Loucy (cell line): ENCODE measurements around the gene ZNF236.

Experiments
- H2AFZ ChIP-seq: fragments of 200-600 bp; sonication (generic); 2 replicates; pipeline ENCODE4 v1.6.0; 2016; ENCODE audit warnings: antibody characterized with exemption, mild to moderate bottlenecking, low read length, moderate library complexity
- H3F3A ChIP-seq: fragments of 200-600 bp; 2 replicates; pipeline ENCODE4 v1.6.0; 2016; ENCODE audit warnings: antibody characterized with exemption, low read depth, mild to moderate bottlenecking
- H3K27me3 ChIP-seq: fragments of 200-600 bp; sonication (generic); 2 replicates; pipeline ENCODE4 v1.6.1; 2014; ENCODE audit warnings: low read length, mild to moderate bottlenecking; ENCODE audit not compliant: insufficient read depth, poor library complexity, severe bottlenecking
- H3K36me3 ChIP-seq: fragments of 200-600 bp; sonication (generic); 2 replicates; pipeline ENCODE4 v1.6.1; 2016; ENCODE audit warnings: low read length; ENCODE audit not compliant: insufficient read depth
- H3K4me1 ChIP-seq: fragments of 200-600 bp; sonication (generic); 2 replicates; pipeline ENCODE4 v1.5.1; 2014; ENCODE audit warnings: low read length, mild to moderate bottlenecking; ENCODE audit not compliant: insufficient read depth, poor library complexity, severe bottlenecking
- H3K4me2 ChIP-seq: fragments of 200-600 bp; sonication (generic); 2 replicates; pipeline ENCODE4 v1.6.0; 2014; ENCODE audit warnings: antibody characterized with exemption, low read length, low read depth, mild to moderate bottlenecking; ENCODE audit not compliant: poor library complexity, severe bottlenecking
- H3K4me3 ChIP-seq: fragments of 200-600 bp; sonication (generic); 2 replicates; pipeline ENCODE4 v1.5.1; 2014; ENCODE audit warnings: low read length, mild to moderate bottlenecking, mixed read lengths; ENCODE audit not compliant: poor library complexity, severe bottlenecking
- H3K79me2 ChIP-seq: fragments of 200-600 bp; sonication (generic); 2 replicates; pipeline ENCODE4 v1.6.1; 2014; ENCODE audit warnings: low read length; ENCODE audit not compliant: insufficient read depth
- H3K9ac ChIP-seq: fragments of 200-600 bp; sonication (generic); 2 replicates; pipeline ENCODE4 v1.6.0; 2014; ENCODE audit warnings: mild to moderate bottlenecking, low read depth, low read length, moderate library complexity; ENCODE audit not compliant: poor library complexity, severe bottlenecking
- H3K9me2 ChIP-seq: fragments of 200-600 bp; sonication (generic); replicated peaks from 2 replicates; pipeline ENCODE4 v1.6.1; 2016; ENCODE audit warnings: low read depth, low read length, mixed read lengths
- H3K9me3 ChIP-seq: fragments of 200-600 bp; sonication (generic); 2 replicates; pipeline ENCODE4 v1.6.1; 2014; ENCODE audit warnings: mild to moderate bottlenecking, antibody characterized with exemption, low read length, low read depth; ENCODE audit not compliant: insufficient read depth
- H4K20me1 ChIP-seq: fragments of 200-600 bp; sonication (generic); 2 replicates; pipeline ENCODE4 v1.6.0; 2014; ENCODE audit warnings: antibody characterized with exemption, low read length, mild to moderate bottlenecking; ENCODE audit not compliant: insufficient read depth, poor library complexity, severe bottlenecking
- CTCF ChIP-seq: fragments of 200-600 bp; sonication (generic); conservative IDR thresholded peaks from 2 replicates; pipeline ENCODE4 v1.5.1; 2014; ENCODE audit warnings: mild to moderate bottlenecking, antibody characterized with exemption, low read length
- EZH2phosphoT487 ChIP-seq: fragments of 200-600 bp; IDR thresholded peaks from 2 replicates; pipeline ENCODE4 v1.6.1; 2018; ENCODE audit warnings: antibody characterized with exemption, mild to moderate bottlenecking, moderate library complexity, borderline replicate concordance

Gene ZNF236

DNA sequence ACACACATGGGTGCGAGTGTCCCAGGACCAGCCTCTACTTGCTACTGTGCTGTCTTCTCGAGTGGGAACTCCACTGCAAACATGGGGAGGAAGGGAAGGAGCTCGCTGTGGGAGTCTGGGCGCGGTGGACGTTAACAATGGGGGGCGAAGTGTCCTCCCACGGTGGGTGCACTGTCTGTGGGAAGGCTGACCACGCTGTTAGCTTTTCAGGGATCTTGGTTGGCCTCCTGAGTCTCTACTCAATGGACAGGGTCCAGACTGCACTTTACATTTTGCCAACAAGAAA is 163.5 kb downstream of the ZNF236 start:
- no peak overlapping the region for H3K4me3 ChIP-seq
- no peak overlapping the region for H3K9ac ChIP-seq
- H3K27me3 ChIP-seq, result no peaks in the 10 kb centered on the region
- TF ChIP-seq EZH2phosphoT487, result no peak
- TF ChIP-seq CTCF, result no peak
- no peaks in the 10 kb centered on the region for H3K79me2 ChIP-seq
- H3K4me1 ChIP-seq, result peaks cover 22% of the 10 kb centered on the region
- no peaks in the 10 kb centered on the region for H3K9me3 ChIP-seq
- no peak overlapping the region for H2AFZ ChIP-seq
- no peak overlapping the region for H3K4me2 ChIP-seq
- H3K36me3 ChIP-seq, result no peaks in the 10 kb centered on the region
- H4K20me1 ChIP-seq, result no peaks in the 10 kb centered on the region
- no peaks in the 10 kb centered on the region for H3K9me2 ChIP-seq
- H3F3A ChIP-seq, result no peaks in the 10 kb centered on the region

DNA sequence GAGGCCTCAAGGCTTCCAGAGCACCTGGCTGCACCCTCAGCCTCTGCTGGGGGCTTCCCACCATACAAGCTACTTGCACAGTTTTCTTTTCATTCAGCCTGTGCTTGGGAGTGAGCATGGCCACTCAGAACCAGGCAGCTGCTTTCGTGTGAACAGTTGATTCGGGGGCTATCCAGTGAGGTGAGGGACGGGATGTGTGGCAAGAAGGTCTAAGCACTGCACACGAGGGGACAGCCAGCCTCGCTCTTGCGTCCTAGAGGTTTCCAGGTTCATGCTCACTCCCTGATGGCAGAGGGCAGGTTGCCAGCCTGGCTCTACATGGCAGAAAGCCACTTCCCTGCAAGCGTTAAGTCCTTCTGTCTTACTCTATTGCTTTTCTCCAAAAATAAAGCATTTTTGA is 164.0 kb downstream of the ZNF236 start:
- no peak overlapping the region for H3K4me3 ChIP-seq
- no peak overlapping the region for H3K9ac ChIP-seq
- no peaks in the 10 kb centered on the region for H3K79me2 ChIP-seq
- peaks cover 22% of the 10 kb centered on the region for H3K4me1 ChIP-seq
- no peaks in the 10 kb centered on the region for H4K20me1 ChIP-seq
- no peaks in the 10 kb centered on the region for H3K9me3 ChIP-seq
- H3K4me2 ChIP-seq, result no peak overlapping the region
- H2AFZ ChIP-seq, result no peak overlapping the region
- no peaks in the 10 kb centered on the region for H3K9me2 ChIP-seq
- no peaks in the 10 kb centered on the region for H3F3A ChIP-seq
- no peaks in the 10 kb centered on the region for H3K36me3 ChIP-seq
- no peaks in the 10 kb centered on the region for H3K27me3 ChIP-seq
- TF ChIP-seq CTCF (no peak), EZH2phosphoT487 (no peak)

- Histone ChIP-seq H3F3A (no peaks in the 10 kb centered on the region), H4K20me1 (no peaks in the 10 kb centered on the region), H3K79me2 (no peaks in the 10 kb centered on the region), H3K36me3 (no peaks in the 10 kb centered on the region), H3K4me1 (peaks cover 8% of the 10 kb centered on the region), H2AFZ (no peak overlapping the region), H3K27me3 (no peaks in the 10 kb centered on the region), H3K4me2 (no peak overlapping the region), H3K9ac (no peak overlapping the region), H3K9me3 (no peaks in the 10 kb centered on the region), H3K4me3 (no peak overlapping the region), H3K9me2 (no peaks in the 10 kb centered on the region)
- TF ChIP-seq CTCF, result no peak
- TF ChIP-seq EZH2phosphoT487, result no peak
These were observed 165.9 kb downstream of the ZNF236 start for GRCh38 chr18:76988031-76988826.
